HG03196 (cell line): ENCODE data around the gene ERVV-1.
"Not testable (repeated sequence)": the region's sequence is repeated elsewhere in the genome, so short reads cannot be mapped to it uniquely, and the experiment has no call there.

Experiments
- ATAC-seq: cut with Tn5 transposase; IDR thresholded peaks from one replicate; pipeline ENCODE4 v1.9.1; 2021; ENCODE audit not compliant: unreplicated experiment

ERVV-1 gene

GRCh38 chr19:53013621-53014020 is at the start of gene ERVV-1:
Gene ERVV-1 (plus strand): TSS chr19:53013921. CDS start chr19:53014091, 170 bp downstream.
- ATAC-seq, result no peak

GRCh38 chr19:52967772-52968171 is 45.9 kb upstream of the ERVV-1 start:
- ATAC-seq, result no peak

GRCh38 chr19:52981329-52981728 is 32.4 kb upstream of the ERVV-1 start:
- no peak for ATAC-seq

GRCh38 chr19:52983167-52983566 is 30.6 kb upstream of the ERVV-1 start:
- ATAC-seq, result not testable (repeated sequence)

- ATAC-seq, result no peak
Observed at GRCh38 chr19:52987221-52987620, 26.5 kb upstream of the ERVV-1 start.

GRCh38 chr19:52988506-52988905 is 25.2 kb upstream of the ERVV-1 start:
- ATAC-seq, result no peak

GRCh38 chr19:52990759-52991418 is 22.8 kb upstream of the ERVV-1 start:
- no peak for ATAC-seq

- ATAC-seq, result no peak
Observed at GRCh38 chr19:52991484-52991883, 22.2 kb upstream of the ERVV-1 start.

- ATAC-seq, result no peak
Observed at GRCh38 chr19:52992109-52993004, 21.4 kb upstream of the ERVV-1 start.

- ATAC-seq, result no peak
Observed at GRCh38 chr19:52993342-52994178, 20.2 kb upstream of the ERVV-1 start.

GRCh38 chr19:52995711-52996110 is 18.0 kb upstream of the ERVV-1 start:
- no peak for ATAC-seq

- ATAC-seq, result no peak
Observed at GRCh38 chr19:52997975-52998374, 15.7 kb upstream of the ERVV-1 start.

GRCh38 chr19:53002479-53002878 is 11.2 kb upstream of the ERVV-1 start:
- ATAC-seq, result no peak

- ATAC-seq, result no peak
Observed at GRCh38 chr19:53004242-53004641, 9.5 kb upstream of the ERVV-1 start.

GRCh38 chr19:53007200-53007599 is 6.5 kb upstream of the ERVV-1 start:
- ATAC-seq, result no peak

GRCh38 chr19:53007606-53008005 is 6.1 kb upstream of the ERVV-1 start:
- ATAC-seq, result no peak

- ATAC-seq, result no peak
Observed at GRCh38 chr19:53008061-53008778, 5.5 kb upstream of the ERVV-1 start.

GRCh38 chr19:53010494-53010893 is 3.2 kb upstream of the ERVV-1 start:
- ATAC-seq, result no peak

- ATAC-seq, result no peak
Observed at GRCh38 chr19:53012006-53012405, 1.7 kb upstream of the ERVV-1 start.

- no peak for ATAC-seq
Observed at GRCh38 chr19:53015159-53015558, 1.4 kb downstream of the ERVV-1 start.

GRCh38 chr19:53015730-53016129 is 2.0 kb downstream of the ERVV-1 start:
- ATAC-seq, result no peak
